ENCODE measurements around the gene MYF5. TPM values are rescaled to one million over a fixed set of nuclear protein-coding genes. Genes with fewer than 3 reads are reported as not detected.

Gene MYF5
- total and polyA plus RNA-seq, 9 donors, result not detected

DNA sequence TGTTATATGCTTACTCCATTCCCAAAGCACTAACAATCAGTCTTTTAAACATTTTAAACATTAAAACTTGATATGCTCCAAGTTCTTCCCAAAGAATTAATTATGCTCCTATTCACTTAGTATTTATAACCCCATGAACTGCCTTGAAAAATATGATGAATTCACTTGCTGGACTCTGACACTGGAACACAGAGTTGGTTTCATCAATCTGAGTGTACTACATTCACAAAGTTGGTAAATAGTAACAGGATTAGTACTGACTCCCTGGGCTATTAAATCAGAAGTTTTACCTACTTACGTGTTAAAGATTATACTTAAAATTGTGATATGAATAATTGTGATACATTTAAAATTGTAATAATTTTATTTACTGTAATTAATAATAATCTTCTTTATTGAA, 26.6 kb upstream of the MYF5 start:
- H3K36me3 ChIP-seq, result no peaks in the 10 kb centered on the region
- TF ChIP-seq EP300 (IDR thresholded peaks at IDR 0.05) (no peak), CTCF (IDR thresholded peaks at IDR 0.05) (no peak), POLR2A (IDR thresholded peaks at IDR 0.05) (no peak)
- H3K9me3 ChIP-seq, result no peaks in the 10 kb centered on the region
- no peak overlapping the region for H3K27ac ChIP-seq
- no peaks in the 10 kb centered on the region for H3K27me3 ChIP-seq
- no peaks in the 10 kb centered on the region for H3K4me1 ChIP-seq (ENCODE audit: insufficient read depth)
- intact Hi-C loops (cut with DNase I), result no loop called here
- H3K4me3 ChIP-seq, result no peak overlapping the region
- no peak for DNase-seq
- WGBS, 3 donors, result 87 to 93% (median 92%) methylated on average over 1 of the region's 1 CpG

- TF ChIP-seq CTCF (IDR thresholded peaks at IDR 0.05) (no peak), POLR2A (IDR thresholded peaks at IDR 0.05) (no peak), EP300 (IDR thresholded peaks at IDR 0.05) (no peak)
- Histone ChIP-seq H3K4me3 (no peak overlapping the region), H3K9me3 (no peaks in the 10 kb centered on the region), H3K4me1 (ENCODE audit: insufficient read depth) (no peaks in the 10 kb centered on the region), H3K27me3 (no peaks in the 10 kb centered on the region), H3K36me3 (no peaks in the 10 kb centered on the region), H3K27ac (no peak overlapping the region)
- WGBS, 3 donors, result 77 to 85% (median 78%) methylated on average over 2 of the region's 2 CpGs
- intact Hi-C loops (cut with DNase I), result no loop called here
- no peak for DNase-seq
These were observed 26.2 kb upstream of the MYF5 start for GRCh38 chr12:80690513-80690912.

DNA sequence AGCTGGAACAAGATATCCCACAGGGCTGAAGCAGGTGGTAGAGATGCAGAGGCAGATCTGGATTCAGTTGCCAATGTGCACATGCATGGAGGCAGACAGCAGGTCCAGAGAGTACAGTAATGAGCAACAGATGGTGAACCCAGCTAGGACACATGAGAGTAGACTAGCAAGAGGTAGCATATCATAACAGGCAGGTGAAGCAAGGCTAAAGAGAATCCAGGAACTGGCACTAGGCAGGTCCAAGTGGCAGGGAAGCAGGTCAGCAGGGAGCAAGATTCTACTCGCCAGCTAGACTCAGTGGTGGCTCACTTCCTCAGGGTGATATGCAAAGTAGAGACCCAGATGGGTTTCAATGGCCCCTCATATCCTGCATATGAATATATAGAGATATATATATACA, 24.6 kb upstream of the MYF5 start:
- Histone ChIP-seq H3K27ac (no peak overlapping the region), H3K4me1 (ENCODE audit: insufficient read depth) (no peaks in the 10 kb centered on the region), H3K27me3 (no peaks in the 10 kb centered on the region), H3K36me3 (no peaks in the 10 kb centered on the region), H3K4me3 (no peak overlapping the region), H3K9me3 (no peaks in the 10 kb centered on the region)
- no peak for TF ChIP-seq EP300 (IDR thresholded peaks at IDR 0.05)
- DNase-seq, result no peak
- intact Hi-C loops (cut with DNase I), result no loop called here
- WGBS, 3 donors, result 80 to 100% (median 92%) methylated on average over 1 of the region's 1 CpG

GRCh38 chr12:80697270-80697887, 19.3 kb upstream of the MYF5 start:
- no peak overlapping the region for H3K27ac ChIP-seq
- no peaks in the 10 kb centered on the region for H3K27me3 ChIP-seq
- no peaks in the 10 kb centered on the region for H3K9me3 ChIP-seq
- WGBS, 3 donors, result 74 to 82% (median 75%) methylated on average over 2 of the region's 2 CpGs
- H3K4me1 ChIP-seq (ENCODE audit: insufficient read depth), result no peaks in the 10 kb centered on the region
- intact Hi-C loops (cut with DNase I), result no loop called here
- H3K4me3 ChIP-seq, result no peak overlapping the region
- TF ChIP-seq CTCF (IDR thresholded peaks at IDR 0.05), result no peak
- TF ChIP-seq POLR2A (IDR thresholded peaks at IDR 0.05), result no peak
- no peak for TF ChIP-seq EP300 (IDR thresholded peaks at IDR 0.05)
- no peaks in the 10 kb centered on the region for H3K36me3 ChIP-seq
- no peak for DNase-seq

GRCh38 chr12:80698256-80698655, 18.5 kb upstream of the MYF5 start:
- Histone ChIP-seq H3K4me3 (no peak overlapping the region), H3K4me1 (ENCODE audit: insufficient read depth) (no peaks in the 10 kb centered on the region), H3K27ac (no peak overlapping the region), H3K27me3 (no peaks in the 10 kb centered on the region), H3K36me3 (no peaks in the 10 kb centered on the region), H3K9me3 (no peaks in the 10 kb centered on the region)
- WGBS, 3 donors, result 69 to 79% (median 72%) methylated on average over 7 of the region's 7 CpGs
- no peak for DNase-seq
- TF ChIP-seq POLR2A (IDR thresholded peaks at IDR 0.05) (no peak), EP300 (IDR thresholded peaks at IDR 0.05) (no peak), CTCF (IDR thresholded peaks at IDR 0.05) (no peak)
- intact Hi-C loops (cut with DNase I), result no loop called here

Measured in ovary (tissue), 9 donors.